H9 (cell line): Measurements from ENCODE around the gene PPARA. TPM values are rescaled to one million over a fixed set of nuclear protein-coding genes. Genes with fewer than 3 reads are reported as not detected.

Experiments
- DNase-seq: peaks from one replicate; pipeline ENCODE4 v3.0.0-alpha.2; 2017
- H2AFZ ChIP-seq: one replicate; pipeline ENCODE4 v1.6.1; 2013; ENCODE audit warnings: mild to moderate bottlenecking, low read length, control low read depth, moderate library complexity
- H2AK5ac ChIP-seq: 2 replicates; pipeline ENCODE4 v1.6.1; 2013; ENCODE audit warnings: low read length, control low read depth, mixed read lengths; ENCODE audit not compliant: insufficient read length
- H2BK120ac ChIP-seq: one replicate; pipeline ENCODE4 v1.6.1; 2013; ENCODE audit warnings: low read depth, mild to moderate bottlenecking, low read length, control low read depth, inconsistent platforms; ENCODE audit not compliant: poor library complexity, severe bottlenecking
- H2BK12ac ChIP-seq: 2 replicates; pipeline ENCODE4 v1.6.1; 2013; ENCODE audit warnings: low read length, control low read depth, mixed read lengths, low read depth; ENCODE audit not compliant: insufficient read length
- H2BK15ac ChIP-seq: 2 replicates; pipeline ENCODE4 v1.6.1; 2013; ENCODE audit warnings: low read depth, low read length, control low read depth
- H2BK20ac ChIP-seq: one replicate; pipeline ENCODE4 v1.6.1; 2013; ENCODE audit warnings: low read depth, mild to moderate bottlenecking, low read length, control low read depth, inconsistent platforms; ENCODE audit not compliant: poor library complexity, severe bottlenecking
- H2BK5ac ChIP-seq: 2 replicates; pipeline ENCODE4 v1.6.1; 2013; ENCODE audit warnings: low read length, control low read depth, mixed read lengths; ENCODE audit not compliant: insufficient read length
- H3K14ac ChIP-seq: 2 replicates; pipeline ENCODE4 v1.6.1; 2013; ENCODE audit warnings: low read length, control low read depth; ENCODE audit not compliant: insufficient read depth
- H3K18ac ChIP-seq: 2 replicates; pipeline ENCODE4 v1.6.1; 2013; ENCODE audit warnings: low read depth, mild to moderate bottlenecking, mixed read lengths, low read length, control low read depth; ENCODE audit not compliant: insufficient read length
- H3K23ac ChIP-seq: 2 replicates; pipeline ENCODE4 v1.6.1; 2013; ENCODE audit warnings: low read length, control low read depth, mixed read lengths, low read depth; ENCODE audit not compliant: insufficient read length
- H3K23me2 ChIP-seq: 2 replicates; pipeline ENCODE4 v1.6.1; 2013; ENCODE audit warnings: low read depth, mild to moderate bottlenecking, mixed read lengths, low read length, control low read depth; ENCODE audit not compliant: insufficient read length, poor library complexity, severe bottlenecking
- H3K27ac ChIP-seq: 2 replicates; pipeline ENCODE4 v1.5.1; 2013; ENCODE audit warnings: low read length, control low read depth, mixed read lengths, low read depth; ENCODE audit not compliant: insufficient read length
- H3K27me3 ChIP-seq: 2 replicates; pipeline ENCODE4 v1.6.1; 2013; ENCODE audit warnings: low read length, control low read depth, inconsistent platforms; ENCODE audit not compliant: insufficient read depth
- H3K4ac ChIP-seq: 2 replicates; pipeline ENCODE4 v1.6.1; 2013; ENCODE audit warnings: low read depth, mild to moderate bottlenecking, control low read depth, inconsistent platforms, low read length, moderate library complexity
- H3K4me1 ChIP-seq: 2 replicates; pipeline ENCODE4 v1.6.1; 2013; ENCODE audit warnings: low read length, control low read depth, inconsistent platforms; ENCODE audit not compliant: insufficient read depth
- H3K4me2 ChIP-seq: 2 replicates; pipeline ENCODE4 v1.6.1; 2013; ENCODE audit warnings: low read length, control low read depth, mixed read lengths; ENCODE audit not compliant: insufficient read length, insufficient read depth
- H3K56ac ChIP-seq: 2 replicates; pipeline ENCODE4 v1.6.1; 2013; ENCODE audit warnings: low read depth, mild to moderate bottlenecking, mixed read lengths, low read length, control low read depth; ENCODE audit not compliant: insufficient read length
- H3K79me1 ChIP-seq: 2 replicates; pipeline ENCODE4 v1.6.1; 2013; ENCODE audit warnings: low read depth, mild to moderate bottlenecking, moderate library complexity, low read length, control low read depth, inconsistent platforms; ENCODE audit not compliant: insufficient read depth, poor library complexity, severe bottlenecking
- H3K79me2 ChIP-seq: 2 replicates; pipeline ENCODE4 v1.6.1; 2013; ENCODE audit warnings: low read length, control low read depth, inconsistent platforms; ENCODE audit not compliant: insufficient read depth
- H3K9ac ChIP-seq: 2 replicates; pipeline ENCODE4 v1.6.1; 2013; ENCODE audit warnings: low read length, control low read depth, mixed read lengths; ENCODE audit not compliant: insufficient read length; ENCODE audit errors: extremely low read depth
- H3K9me3 ChIP-seq: one replicate; pipeline ENCODE4 v1.6.1; 2013; ENCODE audit warnings: low read depth, low read length, inconsistent platforms; ENCODE audit not compliant: control insufficient read depth
- H3T11ph ChIP-seq: one replicate; pipeline ENCODE4 v1.6.1; 2013; ENCODE audit warnings: mild to moderate bottlenecking, low read length, control low read depth, inconsistent platforms
- H4K20me1 ChIP-seq: one replicate; pipeline ENCODE4 v1.6.1; 2013; ENCODE audit not compliant: control insufficient read depth, insufficient read length, insufficient read depth
- H4K5ac ChIP-seq: 2 replicates; pipeline ENCODE4 v1.6.1; 2013; ENCODE audit warnings: low read depth, mild to moderate bottlenecking, mixed read lengths, low read length, control low read depth; ENCODE audit not compliant: insufficient read length
- H4K8ac ChIP-seq: replicated peaks from 2 replicates; pipeline ENCODE4 v1.6.1; 2013; ENCODE audit warnings: low read length, control low read depth, mixed read lengths, low read depth; ENCODE audit not compliant: insufficient read length
- H4K91ac ChIP-seq: 2 replicates; pipeline ENCODE4 v1.6.1; 2013; ENCODE audit warnings: low read depth, mild to moderate bottlenecking, moderate library complexity, mixed read lengths, low read length, control low read depth; ENCODE audit not compliant: insufficient read length
- H3K27ac Mint-ChIP-seq, 3 experiments: 2 replicates in 2 of 3; 3 replicates in 1 of 3; pipeline ENCODE4 v1.8.0; 2020 to 2021; ENCODE audit warnings: mixed read lengths in 3 of 3, mild to moderate bottlenecking in 1 of 3, moderate library complexity in 1 of 3
- H3K27me3 Mint-ChIP-seq: 2 replicates; pipeline ENCODE4 v1.8.0; 2021; ENCODE audit warnings: low read depth, mild to moderate bottlenecking, moderate library complexity, mixed read lengths
- H3K36me3 Mint-ChIP-seq, 3 experiments: 2 replicates in 2 of 3; 3 replicates in 1 of 3; pipeline ENCODE4 v1.8.0; 2020 to 2021; ENCODE audit warnings: low read depth in 3 of 3, mixed read lengths in 3 of 3; ENCODE audit not compliant: insufficient read depth in 1 of 3
- H3K4me1 Mint-ChIP-seq, 2 experiments: 2 replicates each; pipeline ENCODE4 v1.8.0; 2020; ENCODE audit warnings: mixed read lengths in 2 of 2
- H3K4me3 Mint-ChIP-seq, 2 experiments: 2 replicates in 1 of 2; 3 replicates in 1 of 2; pipeline ENCODE4 v1.8.0; 2020 to 2021; ENCODE audit warnings: mild to moderate bottlenecking in 2 of 2, mixed read lengths in 2 of 2, moderate library complexity in 1 of 2
- H3K9me3 Mint-ChIP-seq, 2 experiments: 2 replicates in 1 of 2; 3 replicates in 1 of 2; pipeline ENCODE4 v1.8.0; 2020; ENCODE audit warnings: mild to moderate bottlenecking in 2 of 2, mixed read lengths in 2 of 2, moderate library complexity in 1 of 2
- WGBS: extraction: QIAGEN DNeasy Blood & Tissue Kit; methylation state at CpG from one replicate; pipeline ENCODE4 v1.1.7; 2013; ENCODE audit warnings: missing lambda C conversion rate, low lambda C conversion rate, mixed read lengths; ENCODE audit not compliant: insufficient read length; ENCODE audit errors: extremely low coverage; 5-methylcytosine and 5-hydroxymethylcytosine counted together
- total RNA-seq: library from RNA; stranded (reverse); gene quantifications from 2 replicates; pipeline ENCODE4 v1.2.1, GENCODE V29; 2021
- TF ChIP-seq, protein P1 (sequence below): fragments of 200-600 bp; sonication (generic); conservative IDR thresholded peaks from 3 replicates; pipeline ENCODE4 v1.8.0; 2021; ENCODE audit warnings: antibody characterized with exemption, mild to moderate bottlenecking

Gene PPARA
- total RNA-seq, 1 experiment from 2014 or later, result 7.3 TPM

DNA sequence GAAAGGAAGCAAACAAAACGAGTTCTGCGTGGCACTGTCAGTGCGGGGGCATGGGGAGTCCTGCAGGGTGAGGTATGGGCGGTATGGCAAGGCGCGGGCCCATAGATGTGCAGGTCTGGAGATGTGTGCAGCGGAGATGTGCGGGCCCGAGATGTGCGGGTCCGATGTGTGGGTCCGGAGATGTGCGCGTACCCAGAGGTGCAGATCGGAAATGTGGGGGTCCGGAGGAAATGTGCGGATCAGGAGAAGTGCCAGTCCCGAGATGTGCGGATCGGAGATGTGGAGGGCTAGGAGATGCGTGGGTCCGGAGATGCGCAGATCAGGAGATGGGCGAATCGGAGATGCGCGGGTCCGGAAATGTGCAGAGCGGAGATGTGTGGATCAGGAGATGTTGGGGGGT, 63.8 kb downstream of the PPARA start:
- TF ChIP-seq, protein P1, sequence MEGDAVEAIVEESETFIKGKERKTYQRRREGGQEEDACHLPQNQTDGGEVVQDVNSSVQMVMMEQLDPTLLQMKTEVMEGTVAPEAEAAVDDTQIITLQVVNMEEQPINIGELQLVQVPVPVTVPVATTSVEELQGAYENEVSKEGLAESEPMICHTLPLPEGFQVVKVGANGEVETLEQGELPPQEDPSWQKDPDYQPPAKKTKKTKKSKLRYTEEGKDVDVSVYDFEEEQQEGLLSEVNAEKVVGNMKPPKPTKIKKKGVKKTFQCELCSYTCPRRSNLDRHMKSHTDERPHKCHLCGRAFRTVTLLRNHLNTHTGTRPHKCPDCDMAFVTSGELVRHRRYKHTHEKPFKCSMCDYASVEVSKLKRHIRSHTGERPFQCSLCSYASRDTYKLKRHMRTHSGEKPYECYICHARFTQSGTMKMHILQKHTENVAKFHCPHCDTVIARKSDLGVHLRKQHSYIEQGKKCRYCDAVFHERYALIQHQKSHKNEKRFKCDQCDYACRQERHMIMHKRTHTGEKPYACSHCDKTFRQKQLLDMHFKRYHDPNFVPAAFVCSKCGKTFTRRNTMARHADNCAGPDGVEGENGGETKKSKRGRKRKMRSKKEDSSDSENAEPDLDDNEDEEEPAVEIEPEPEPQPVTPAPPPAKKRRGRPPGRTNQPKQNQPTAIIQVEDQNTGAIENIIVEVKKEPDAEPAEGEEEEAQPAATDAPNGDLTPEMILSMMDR, result no peak
- Histone ChIP-seq H3K27me3 (no peaks in the 10 kb centered on the region), H2BK5ac (no peak overlapping the region), H3K27ac (no peak overlapping the region), H2BK120ac (no peak overlapping the region), H2BK15ac (no peak overlapping the region), H4K91ac (no peak overlapping the region), H2AK5ac (no peak overlapping the region), H2BK20ac (no peak overlapping the region), H2BK12ac (no peak overlapping the region), H3T11ph (no peak overlapping the region), H3K14ac (no peak overlapping the region), H4K5ac (no peak overlapping the region), H3K56ac (no peak overlapping the region), H3K79me1 (no peaks in the 10 kb centered on the region), H3K4me1 (no peaks in the 10 kb centered on the region), H3K79me2 (no peaks in the 10 kb centered on the region), H3K4me2 (no peak overlapping the region), H4K20me1 (no peaks in the 10 kb centered on the region), H3K9ac (no peak overlapping the region), H3K23me2 (no peaks in the 10 kb centered on the region), H2AFZ (no peak overlapping the region), H3K4ac (no peak overlapping the region), H3K23ac (no peak overlapping the region), H3K9me3 (no peaks in the 10 kb centered on the region), H3K18ac (no peak overlapping the region), H4K8ac (no peak overlapping the region)
- Mint-ChIP-seq H3K9me3 (peaks cover 25 to 34% of the 10 kb centered on the region in 2 experiments), H3K27ac (no peak overlapping the region), H3K4me1 (no peaks in the 10 kb centered on the region), H3K36me3 (peaks cover 15 to 36% (median 20%) of the 10 kb centered on the region in 3 experiments), H3K27me3 (no peaks in the 10 kb centered on the region; the same call in 1 of the 2 replicates), H3K4me3 (no peak overlapping the region)
- no CpG with 5 or more reads among the region's 29 CpGs for WGBS
- no peak for DNase-seq
